Transverse colon (tissue), 4 donors: ENCODE data around the gene GOLGA6A. TPM values are rescaled to one million over a fixed set of nuclear protein-coding genes. Genes with fewer than 3 reads are reported as not detected.
"Not testable (repeated sequence)": the region's sequence is repeated elsewhere in the genome, so short reads cannot be mapped to it uniquely, and the experiment has no call there.

Source experiments
- DNase-seq: peaks from one replicate; pipeline ENCODE4 v3.0.0-alpha.2; 2019
- H3K27ac ChIP-seq, 4 donors: fragments of 200-600 bp; sonication (generic); 2 replicates each; pipeline ENCODE4 v1.5.1; 2016 to 2018; ENCODE audit warnings: inconsistent platforms in 4 of 4
- H3K27me3 ChIP-seq: fragments of 200-600 bp; sonication (generic); 2 replicates; pipeline ENCODE4 v1.5.1; 2017; ENCODE audit warnings: inconsistent platforms
- H3K36me3 ChIP-seq, 4 donors: fragments of 200-600 bp; sonication (generic); 2 replicates each; pipeline ENCODE4 v1.5.1; 2017 to 2019; ENCODE audit warnings: inconsistent platforms in 4 of 4
- H3K4me1 ChIP-seq, 4 donors: fragments of 200-600 bp; sonication (generic); 2 replicates each; pipeline ENCODE4 v1.5.1; 2017 to 2020; ENCODE audit warnings: inconsistent platforms in 4 of 4
- H3K4me3 ChIP-seq, 4 donors: fragments of 200-600 bp; sonication (generic); 1 replicate in 1 of 4; 2 replicates in 3 of 4; pipeline versions ENCODE4 v1.5.1 to v1.6.1; 2017 to 2019; ENCODE audit warnings: inconsistent platforms in 4 of 4
- H3K9me3 ChIP-seq, 2 donors: fragments of 200-600 bp; sonication (generic); 2 replicates each; pipeline ENCODE4 v1.5.1; 2017 to 2019; ENCODE audit warnings: inconsistent platforms in 2 of 2
- CTCF ChIP-seq, 5 experiments: fragments of 200-600 bp in 3 of 5; fragments of 450-650 bp in 2 of 5; sonication (generic) in 3 of 5; IDR thresholded peaks; 1 replicate in 2 of 5; 2 replicates in 3 of 5; pipeline ENCODE4 v1.5.1; 2016 to 2017; ENCODE audit warnings: antibody characterized with exemption in 5 of 5, inconsistent platforms in 3 of 5, mild to moderate bottlenecking in 2 of 5, moderate library complexity in 1 of 5
- EP300 ChIP-seq: sonication (generic); formaldehyde crosslinking; IDR thresholded peaks from one replicate; pipeline ENCODE4 v1.6.1; 2017; ENCODE audit warnings: antibody characterized with exemption, low read depth
- POLR2A ChIP-seq: fragments of 450-650 bp; IDR thresholded peaks from one replicate; pipeline ENCODE4 v1.6.1; 2016; ENCODE audit warnings: antibody characterized with exemption, mild to moderate bottlenecking, moderate library complexity
- POLR2AphosphoS5 ChIP-seq, 3 donors: sonication (generic); formaldehyde crosslinking; IDR thresholded peaks; one replicate each; pipeline ENCODE4 v1.6.1; 2016; ENCODE audit warnings: antibody characterized with exemption in 3 of 3
- WGBS, 2 donors: methylation state at CpG; one replicate each; pipeline ENCODE4 v1.1.5; 2018; ENCODE audit warnings: low coverage in 1 of 2; 5-methylcytosine and 5-hydroxymethylcytosine counted together
- in situ Hi-C, 4 donors: fragments of 200-750 bp; cut with MboI; loops; one replicate each; pipeline versions ENCODE4 v1.15.0 to v1.15.1; 2017; ENCODE audit warnings: low sequenced_read_pairs in 3 of 4, low pct_ligation_motif_present in 1 of 4, low pct_unique_long_range_greater_than_20kb in 1 of 4
- intact Hi-C: fragments of 100-400 bp; cut with DNase I; formaldehyde crosslinking; loops from one replicate; pipeline ENCODE4 v1.15.1; 2023; ENCODE audit warnings: low total_unique reads
- total RNA-seq, 4 donors: library from RNA; depleted of rRNA; stranded (reverse); fragments of >200 nt; gene quantifications; one replicate each; pipeline ENCODE4 v1.1.0, GENCODE V29; 2016

GOLGA6A gene
- total RNA-seq, 4 donors from 2014 or later, result not detected

GRCh38 chr15:74055804-74056203 is 26.5 kb downstream of the GOLGA6A start:
- in situ Hi-C loops (loop anchor here in 2 of 4 donors (10.0 to 25.0 kb wide), 2 partner anchors 69 to 1256 kb away; no protein-coding TSS in a partner anchor), intact Hi-C loops (no loop called here)
- TF ChIP-seq POLR2A (no peak), POLR2AphosphoS5 (IDR thresholded peaks at IDR 0.05) (no peak), CTCF (IDR thresholded peaks at IDR 0.05) (no peak), EP300 (no peak)

GRCh38 chr15:74053941-74054529 is 28.3 kb downstream of the GOLGA6A start:
- DNase-seq, result peak; percentile 80
- H3K27me3 ChIP-seq, result no peaks in the 10 kb centered on the region
- no peak overlapping the region for H3K4me3 ChIP-seq
- WGBS, 2 donors, result 8 to 29% methylated on average over 1 to 16 of the region's 17 CpGs
- H3K9me3 ChIP-seq, result no peaks in the 10 kb centered on the region
- intact Hi-C loops, result no loop called here
- no peaks in the 10 kb centered on the region for H3K36me3 ChIP-seq
- peak overlapping the region in 2 of 4 donors; percentile 41 to 57 for H3K27ac ChIP-seq
- peaks cover 10 to 38% (median 23%) of the 10 kb centered on the region in 4 donors for H3K4me1 ChIP-seq
- in situ Hi-C loops, result loop anchor here in 2 of 4 donors (10.0 to 25.0 kb wide), 2 partner anchors 71 to 1258 kb away; no protein-coding TSS in a partner anchor
- peak; percentile 18 to 78 (median 61) for TF ChIP-seq CTCF (IDR thresholded peaks at IDR 0.05)
- no peak for TF ChIP-seq POLR2A

More at GRCh38 chr15:74055804-74056203, 26.5 kb downstream of the GOLGA6A start:
- Histone ChIP-seq H3K27me3 (no peaks in the 10 kb centered on the region), H3K4me1 (peaks cover 10 to 31% (median 20%) of the 10 kb centered on the region in 4 donors), H3K9me3 (no peaks in the 10 kb centered on the region), H3K27ac (no peak overlapping the region), H3K4me3 (no peak overlapping the region), H3K36me3 (no peaks in the 10 kb centered on the region)
- WGBS, 2 donors, result 82 to 94% methylated on average over 2 of the region's 2 CpGs
- no peak for DNase-seq

- in situ Hi-C loops, result loop anchor here in 2 of 4 donors (10.0 to 25.0 kb wide), 2 partner anchors 71 to 1259 kb away; no protein-coding TSS in a partner anchor
- Histone ChIP-seq H3K27ac (peak overlapping the region in 2 of 4 donors; percentile 41 to 57), H3K27me3 (no peaks in the 10 kb centered on the region), H3K9me3 (no peaks in the 10 kb centered on the region), H3K36me3 (no peaks in the 10 kb centered on the region), H3K4me1 (peaks cover 10 to 40% (median 23%) of the 10 kb centered on the region in 4 donors), H3K4me3 (no peak overlapping the region)
- intact Hi-C loops, result no loop called here
- 70% methylated on average over 15 of the region's 15 CpGs; no CpG with 5 or more reads in 1 of the 2 donors for WGBS, 2 donors
- no peak for DNase-seq
- TF ChIP-seq CTCF (IDR thresholded peaks at IDR 0.05), result no peak
- no peak for TF ChIP-seq EP300
- no peak for TF ChIP-seq POLR2A
- no peak for TF ChIP-seq POLR2AphosphoS5 (IDR thresholded peaks at IDR 0.05)
Observed at GRCh38 chr15:74053517-74053916, 28.8 kb downstream of the GOLGA6A start.

GRCh38 chr15:74052271-74053260 is 29.8 kb downstream of the GOLGA6A start:
- Histone ChIP-seq H3K4me1 (peaks cover 10 to 49% (median 26%) of the 10 kb centered on the region in 4 donors), H3K27ac (peak overlapping the region; percentile 71 to 84 (median 78))
- 87% methylated on average over 42 of the region's 42 CpGs; no CpG with 5 or more reads in 1 of the 2 donors for whole genome bisulfite sequencing, 2 donors
- H3K36me3 ChIP-seq, H3K27me3 ChIP-seq, H3K9me3 ChIP-seq, DNase-seq, intact Hi-C loops, H3K4me3 ChIP-seq: not testable (repeated sequence)
- in situ Hi-C loops, result loop anchor here in 2 of 4 donors (10.0 to 25.0 kb wide), 2 partner anchors 72 to 1260 kb away; no protein-coding TSS in a partner anchor
